Activated CD8-positive, alpha-beta memory T cell treated with anti-CD3 and anti-CD28 coated beads for 24 hours (primary cell): ENCODE data around the gene ANLN.
A peak's percentile ranks its signal among the peaks of the same experiment; 100 is the strongest.
"Not testable (repeated sequence)": the region's sequence is repeated elsewhere in the genome, so short reads cannot be mapped to it uniquely, and the experiment has no call there.

Source experiments
- DNase-seq: peaks from one replicate; pipeline ENCODE4 v3.0.0-alpha.2; 2020

Gene ANLN

GRCh38 chr7:36378555-36378954 is 11.1 kb upstream of the ANLN start:
- not testable (repeated sequence) for DNase-seq

GRCh38 chr7:36379831-36380504 is 9.7 kb upstream of the ANLN start:
- DNase-seq, result no peak

DNA sequence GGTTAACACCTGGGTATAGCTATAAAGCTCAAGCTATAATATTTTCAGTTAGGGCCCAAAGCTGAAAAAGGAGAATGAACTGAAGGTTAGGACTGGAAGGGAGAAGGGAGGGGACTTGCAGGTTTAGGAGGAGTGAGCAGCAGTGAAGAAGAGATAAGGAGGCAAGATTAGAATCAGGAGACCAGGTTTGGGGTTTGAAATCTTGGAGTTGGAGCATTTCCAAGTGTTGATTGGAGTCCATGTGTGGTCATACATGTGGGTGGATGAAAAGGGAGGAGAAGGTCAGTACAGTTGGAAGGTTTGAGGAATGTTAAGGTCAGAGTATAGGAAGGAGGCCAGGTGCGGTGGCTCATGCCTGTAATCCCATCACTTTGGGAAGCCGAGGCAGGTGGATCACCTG is 8.6 kb upstream of the ANLN start:
- no peak for DNase-seq

DNA sequence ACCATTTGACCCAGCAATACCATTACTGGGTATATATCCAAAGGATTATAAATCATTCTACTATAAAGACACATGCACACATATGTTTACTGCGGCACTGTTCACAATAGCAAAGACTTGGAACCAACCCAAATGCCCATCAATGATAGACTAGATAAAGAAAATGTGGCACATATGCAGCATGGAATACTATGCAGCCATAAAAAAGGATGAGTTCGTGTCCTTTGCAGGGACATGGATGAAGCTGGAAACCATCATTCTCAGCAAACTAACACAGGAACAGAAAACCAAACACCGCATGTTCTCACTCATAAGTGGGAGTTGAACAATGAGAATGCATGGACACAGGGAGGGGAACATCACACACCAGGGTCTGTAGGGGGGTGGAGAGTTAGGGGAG is 6.4 kb upstream of the ANLN start:
- DNase-seq, result not testable (repeated sequence)

DNA sequence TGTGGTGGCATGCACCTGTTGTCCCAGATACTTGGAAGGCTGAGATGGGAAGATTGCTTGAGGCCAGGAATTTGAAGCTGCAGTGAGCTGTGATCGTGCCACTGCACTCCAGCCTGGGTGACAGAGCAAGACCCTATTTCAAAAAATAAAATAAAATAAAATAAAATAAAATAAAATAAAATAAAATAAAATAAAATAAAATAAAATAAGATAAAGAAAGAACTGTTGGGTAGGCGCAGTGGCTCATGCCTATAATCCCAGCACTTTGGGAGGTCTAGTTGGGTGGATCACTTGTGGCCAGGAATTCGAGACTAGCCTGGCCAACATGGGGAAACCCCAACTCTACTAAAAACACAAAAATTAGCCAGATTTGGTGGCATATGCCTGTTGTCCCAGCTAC is 4.0 kb upstream of the ANLN start:
- not testable (repeated sequence) for DNase-seq

- no peak for DNase-seq
Observed at GRCh38 chr7:36387435-36388231, 2.0 kb upstream of the ANLN start.

GRCh38 chr7:36388423-36388822 is 1.2 kb upstream of the ANLN start:
- no peak for DNase-seq

GRCh38 chr7:36390199-36391090 is 783 bp downstream of the ANLN start:
- peak; percentile 77 for DNase-seq

- no peak for DNase-seq
Observed at GRCh38 chr7:36391436-36392198, 2.0 kb downstream of the ANLN start.

DNA sequence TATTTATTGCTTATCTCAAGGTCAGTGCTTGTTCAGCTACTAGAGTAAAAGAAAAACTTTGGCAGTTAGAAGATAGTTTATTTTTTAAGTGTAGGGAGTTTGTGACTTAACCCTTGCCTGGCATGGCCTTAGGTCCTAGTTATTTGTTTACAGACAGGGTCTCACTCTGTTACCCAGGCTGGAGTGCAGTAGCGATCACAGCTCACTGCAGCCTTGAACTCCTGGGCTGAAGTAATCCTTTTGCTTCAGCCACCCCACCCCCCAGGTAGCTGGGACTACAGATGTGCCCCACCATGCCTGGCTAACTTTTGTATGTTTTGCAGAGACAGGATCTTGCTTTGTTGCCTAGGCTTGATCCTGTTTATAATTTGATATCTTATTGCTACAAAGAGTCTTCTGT is 4.2 kb downstream of the ANLN start:
- DNase-seq, result no peak

DNA sequence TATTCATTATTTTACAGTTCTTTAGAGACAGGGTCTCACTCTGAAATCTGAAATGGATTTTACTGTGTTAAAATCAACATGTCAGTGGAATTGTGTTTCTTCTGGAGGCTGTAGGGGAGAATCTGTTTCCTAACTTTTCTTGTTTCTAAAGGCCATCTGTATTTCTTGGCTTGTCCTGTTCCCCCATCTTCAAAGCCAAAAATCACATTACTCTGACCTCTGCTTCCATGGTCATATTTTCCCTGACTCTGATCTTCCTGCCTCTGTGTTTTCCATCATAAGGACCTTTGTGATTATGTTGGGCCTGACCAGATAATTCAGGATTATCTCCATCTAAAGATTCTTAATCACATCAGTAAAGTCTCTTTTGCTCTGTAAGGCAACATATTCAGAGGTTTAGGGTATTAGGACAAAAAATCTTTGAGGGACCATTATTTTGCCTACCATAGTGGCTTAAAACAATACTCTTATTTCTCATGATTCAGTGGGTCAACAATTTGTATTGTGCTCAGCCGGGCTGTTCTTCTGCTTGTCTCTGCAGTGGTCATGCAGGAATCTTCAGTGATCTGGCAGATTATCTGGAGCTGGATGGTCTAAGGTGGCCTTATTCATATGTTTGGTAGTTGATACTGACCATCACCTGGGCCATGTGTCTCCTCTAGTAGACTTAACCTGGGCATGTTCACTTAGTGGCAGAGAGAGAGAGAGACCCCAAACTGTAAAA is 5.7 kb downstream of the ANLN start:
- DNase-seq, result no peak

- no peak for DNase-seq
Observed at GRCh38 chr7:36396150-36396549, 6.5 kb downstream of the ANLN start.

DNA sequence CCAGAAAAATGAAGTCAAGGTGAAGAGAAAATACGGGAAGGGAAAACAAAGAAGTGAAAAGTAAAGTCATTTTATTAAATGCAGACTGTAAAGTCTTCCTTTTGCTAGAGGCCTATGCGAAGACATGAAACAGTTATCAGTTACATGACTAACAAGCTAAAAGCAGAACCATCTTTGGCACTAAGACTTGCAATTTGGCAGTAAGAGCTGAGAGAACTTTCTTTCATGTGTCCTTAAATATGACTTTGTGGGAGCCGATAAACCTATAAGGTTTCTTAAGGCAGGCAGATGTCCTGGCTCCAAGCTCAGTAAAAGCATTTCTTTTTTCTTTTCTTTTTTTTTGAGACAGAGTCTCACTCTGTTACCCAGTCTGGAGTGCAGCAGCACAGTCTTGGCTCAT is 10.4 kb downstream of the ANLN start:
- no peak for DNase-seq

- DNase-seq, result no peak
Observed at GRCh38 chr7:36400606-36401005, 10.9 kb downstream of the ANLN start.

- no peak for DNase-seq
Observed at GRCh38 chr7:36403452-36403851, 13.8 kb downstream of the ANLN start.

DNA sequence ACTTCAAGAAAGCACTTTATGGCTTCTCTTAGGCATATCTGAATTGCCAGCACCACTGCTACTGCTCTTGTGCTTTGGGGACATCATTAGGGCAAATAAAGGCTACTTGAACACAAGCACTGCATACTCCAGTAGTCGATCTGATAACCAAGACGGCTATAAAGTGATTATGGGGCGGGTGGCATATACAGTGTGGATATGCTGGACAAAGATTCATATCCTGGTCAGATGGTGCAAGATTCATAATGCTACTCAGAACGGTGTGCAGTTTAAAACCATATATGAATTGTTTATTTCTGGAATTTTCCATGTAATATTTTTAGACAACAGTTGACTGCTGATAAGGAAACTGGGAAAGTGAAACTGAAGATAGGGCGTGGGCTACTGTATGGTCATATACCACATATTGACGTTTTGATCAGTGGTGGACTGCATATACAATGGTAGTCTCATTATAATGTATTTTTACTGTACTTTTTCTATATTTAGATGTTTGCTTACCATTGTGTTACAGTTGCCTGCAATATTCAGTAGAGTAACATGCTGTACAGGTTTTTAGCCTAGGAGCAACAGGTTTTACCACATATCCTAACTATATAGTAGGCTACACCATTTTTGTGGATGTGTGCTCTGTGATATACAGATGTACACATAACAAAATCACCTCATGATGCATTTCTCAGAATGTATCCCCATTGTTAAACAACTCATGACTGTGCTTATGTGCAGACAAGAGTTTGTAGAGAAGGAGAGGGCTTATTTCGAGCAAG is 15.2 kb downstream of the ANLN start:
- DNase-seq, result no peak

DNA sequence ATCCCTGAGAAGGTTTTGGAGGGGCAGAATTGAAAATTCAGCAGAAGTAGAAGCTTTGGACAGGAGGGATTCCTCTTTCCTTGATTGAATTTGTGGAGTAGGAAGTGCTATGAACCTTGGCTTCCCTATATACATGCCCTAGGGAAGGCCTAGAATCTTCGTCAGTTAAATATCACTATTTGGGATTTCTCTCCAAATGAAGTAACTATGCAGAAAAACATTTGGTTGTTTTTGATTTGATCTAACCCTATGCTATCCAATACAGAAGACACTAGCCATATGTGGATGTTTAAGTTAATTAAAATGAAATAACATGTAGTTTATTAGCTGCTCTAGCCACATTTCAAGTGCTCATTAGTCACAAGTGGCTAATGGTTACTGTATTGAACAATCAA is 15.7 kb downstream of the ANLN start:
- no peak for DNase-seq

DNA sequence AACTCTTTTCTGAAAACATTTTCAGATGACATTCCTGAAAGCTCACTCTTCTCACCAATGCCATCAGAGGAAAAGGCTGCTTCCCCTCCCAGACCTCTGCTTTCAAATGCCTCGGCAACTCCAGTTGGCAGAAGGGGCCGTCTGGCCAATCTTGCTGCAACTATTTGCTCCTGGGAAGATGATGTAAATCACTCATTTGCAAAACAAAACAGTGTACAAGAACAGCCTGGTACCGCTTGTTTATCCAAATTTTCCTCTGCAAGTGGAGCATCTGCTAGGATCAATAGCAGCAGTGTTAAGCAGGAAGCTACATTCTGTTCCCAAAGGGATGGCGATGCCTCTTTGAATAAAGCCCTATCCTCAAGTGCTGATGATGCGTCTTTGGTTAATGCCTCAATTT is 16.5 kb downstream of the ANLN start:
- DNase-seq, result no peak

- DNase-seq, result no peak
Observed at GRCh38 chr7:36407636-36408550, 18.2 kb downstream of the ANLN start.

DNA sequence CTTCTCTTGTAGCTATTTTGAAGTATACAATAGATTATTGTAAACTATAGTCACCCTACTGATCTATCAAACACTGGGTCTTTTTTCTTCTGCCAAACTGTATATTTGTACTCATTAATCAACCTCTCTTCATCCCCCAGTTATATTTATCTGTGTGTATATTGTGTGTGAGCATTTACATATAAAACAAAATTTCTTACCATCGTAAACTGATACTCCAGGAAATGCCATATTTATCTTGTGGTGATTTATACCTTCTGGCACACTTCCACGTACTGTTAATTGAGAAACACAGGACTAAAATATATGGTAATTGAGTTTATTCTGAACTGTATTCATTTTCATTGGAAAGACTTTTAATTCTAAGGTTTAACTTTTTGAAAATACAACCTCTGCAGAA is 18.9 kb downstream of the ANLN start:
- DNase-seq, result no peak
